Activated effector memory CD4-positive, alpha-beta T cell treated with anti-CD3 and anti-CD28 coated beads, Interleukin-2, amount 50 U/mL, for 16 hours (primary cell): Measurements from ENCODE around the gene ATF7IP2.

ENCODE experiments used
- DNase-seq: peaks from one replicate; pipeline ENCODE4 v3.0.0-alpha.2; 2020

The ATF7IP2 gene

GRCh38 chr16:10518479-10519041 lies 132.7 kb downstream of the ATF7IP2 start:
- no peak for DNase-seq

- no peak for DNase-seq
Observed at GRCh38 chr16:10519297-10519696, 133.4 kb downstream of the ATF7IP2 start.

- DNase-seq, result no peak
Observed at GRCh38 chr16:10519929-10520868, 134.3 kb downstream of the ATF7IP2 start.

- no peak for DNase-seq
Observed at GRCh38 chr16:10520869-10521578, 135.2 kb downstream of the ATF7IP2 start.

- peak; percentile 71 for DNase-seq
Observed at GRCh38 chr16:10521681-10522274, 135.9 kb downstream of the ATF7IP2 start.

DNA sequence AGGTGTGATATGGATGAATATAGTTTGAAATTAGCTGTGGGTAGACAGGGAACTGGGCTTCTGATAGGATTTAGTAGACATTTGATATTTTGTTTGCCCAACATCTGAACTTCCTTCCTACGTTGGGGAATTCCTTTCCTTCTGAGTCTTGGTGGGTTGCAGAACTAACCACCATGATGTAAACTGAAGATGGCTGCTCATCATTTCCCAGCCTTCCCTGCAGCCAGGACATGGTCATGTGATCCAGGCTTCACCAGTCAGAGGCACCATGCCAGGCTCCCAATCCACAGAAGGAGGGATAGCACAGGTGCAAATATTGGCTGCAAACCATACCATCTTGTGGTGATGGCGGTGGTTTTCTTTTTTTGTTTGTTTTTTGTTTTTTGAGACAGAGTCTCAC lies 137.1 kb downstream of the ATF7IP2 start:
- no peak for DNase-seq

DNA sequence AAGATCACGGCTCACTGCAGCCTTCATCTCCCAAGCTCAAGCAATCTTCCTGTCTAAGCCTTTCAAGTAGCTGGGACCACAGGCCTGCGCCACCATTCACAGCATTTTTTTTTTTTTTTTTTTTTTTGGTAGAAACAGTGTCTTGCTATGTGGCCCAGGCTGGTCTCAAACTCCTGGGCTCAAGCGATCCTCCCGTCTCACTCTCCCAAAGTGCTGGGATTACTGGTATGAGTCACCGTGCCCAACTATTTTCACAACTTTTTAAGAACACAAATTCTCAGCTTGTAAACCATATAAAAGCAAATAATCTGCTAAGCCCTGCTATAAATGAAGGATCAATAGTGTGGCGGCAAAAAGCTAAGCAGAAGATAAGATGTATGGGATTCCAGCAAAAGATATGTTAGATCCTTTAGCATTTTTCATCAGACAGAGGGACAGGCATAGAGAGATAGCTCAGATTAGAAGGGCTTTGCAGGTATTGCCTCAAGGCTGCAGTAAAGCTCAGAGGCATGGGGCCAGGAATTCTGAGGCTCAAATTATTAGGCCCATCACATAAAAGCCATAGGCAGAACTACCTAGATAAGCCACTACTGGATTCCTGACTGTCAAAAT lies 139.5 kb downstream of the ATF7IP2 start:
- no peak for DNase-seq

GRCh38 chr16:10526962-10527361 lies 141.1 kb downstream of the ATF7IP2 start:
- DNase-seq, result no peak

DNA sequence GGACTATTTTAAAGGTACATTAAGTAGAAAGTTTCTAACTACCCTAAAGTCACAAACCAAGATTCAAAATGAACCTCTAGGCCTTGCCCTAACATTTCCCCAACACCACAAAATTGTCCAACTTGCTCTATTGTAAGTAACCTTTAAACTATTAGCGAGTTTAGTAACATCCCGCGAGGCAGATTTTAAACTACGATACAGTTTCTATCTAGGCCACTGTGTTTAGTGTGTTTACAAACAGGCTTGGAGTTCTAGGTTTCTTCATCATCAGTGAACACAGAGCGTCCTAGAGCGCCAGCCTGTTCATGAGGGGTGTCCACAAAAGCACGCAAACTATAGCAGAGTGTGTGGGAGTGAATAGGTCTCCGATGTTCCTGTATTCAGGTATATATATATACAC lies 142.8 kb downstream of the ATF7IP2 start:
- no peak for DNase-seq

GRCh38 chr16:10529895-10530669 lies 144.2 kb downstream of the ATF7IP2 start:
- DNase-seq, result no peak

DNA sequence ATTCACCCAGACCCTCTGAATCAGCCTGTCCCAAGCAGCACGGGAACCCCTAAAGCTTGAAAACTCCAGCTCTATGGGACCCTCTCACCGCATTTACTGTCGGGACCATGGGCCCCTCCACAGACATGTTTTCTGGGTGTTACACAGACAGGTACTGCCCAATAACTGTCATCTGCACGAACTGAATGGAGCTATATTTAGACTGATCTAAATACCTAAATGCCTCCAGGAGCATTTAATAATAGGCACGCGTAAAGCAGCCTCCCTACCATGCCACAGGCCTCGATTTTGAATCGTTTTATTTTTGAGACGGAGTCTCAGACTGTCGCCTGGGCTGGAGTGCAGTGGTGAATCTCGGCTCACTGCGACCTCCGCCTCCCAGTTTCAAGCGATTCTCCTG lies 144.8 kb downstream of the ATF7IP2 start:
- DNase-seq, result no peak

- DNase-seq, result no peak
Observed at GRCh38 chr16:10531582-10531981, 145.7 kb downstream of the ATF7IP2 start.
